ENCODE results near the gene SPAG5. TPM values are rescaled to one million over a fixed set of nuclear protein-coding genes. Genes with fewer than 3 reads are reported as not detected.
"Not testable (repeated sequence)": the region's sequence is repeated elsewhere in the genome, so short reads cannot be mapped to it uniquely, and the experiment has no call there.

SPAG5 gene
- total RNA-seq, 4 donors from 2014 or later: 40.3 to 67.7 (median 49.6) TPM

- H3K4me3 ChIP-seq: no peak overlapping the region
- no peaks in the 10 kb centered on the region for H3K9me3 ChIP-seq
- H3K27ac ChIP-seq: no peak overlapping the region
- no peak for DNase-seq
- TF ChIP-seq CTCF (IDR thresholded peaks at IDR 0.05) (no peak), POLR2A (IDR thresholded peaks at IDR 0.05) (no peak)
- no peaks in the 10 kb centered on the region for H3K4me1 ChIP-seq
- H3K36me3 ChIP-seq: peaks cover 0 to 66% (median 0%) of the 10 kb centered on the region in 3 donors
- H3K27me3 ChIP-seq: no peaks in the 10 kb centered on the region
These were observed 16.6 kb upstream of the SPAG5 start for GRCh38 chr17:28615260-28615940.

GRCh38 chr17:28613931-28614381 lies 15.1 kb upstream of the SPAG5 start, which contains the start of gene RSKR:
TSS of gene RSKR (minus strand) at chr17:28614185. CDS start at chr17:28614161, 24 bp downstream.
- no peaks in the 10 kb centered on the region for H3K27me3 ChIP-seq
- no peak for DNase-seq
- H3K9me3 ChIP-seq: no peaks in the 10 kb centered on the region
- peak within 1 kb of the TSS in 2 of 4 donors; percentile 9 to 36 for H3K27ac ChIP-seq
- no peaks in the 10 kb centered on the region for H3K4me1 ChIP-seq
- peaks cover 0 to 52% (median 0%) of the 10 kb centered on the region in 3 donors for H3K36me3 ChIP-seq
- no peak for TF ChIP-seq POLR2A (IDR thresholded peaks at IDR 0.05)
- no peak for TF ChIP-seq CTCF (IDR thresholded peaks at IDR 0.05)
- no peak within 1 kb of the TSS for H3K4me3 ChIP-seq

- H3K9me3 ChIP-seq: no peaks in the 10 kb centered on the region
- TF ChIP-seq CTCF (IDR thresholded peaks at IDR 0.05) (peak; percentile 9 to 69 (median 62)), POLR2A (IDR thresholded peaks at IDR 0.05) (no peak)
- peak overlapping the region in 2 of 4 donors; percentile 9 to 36 for H3K27ac ChIP-seq
- peaks cover 0 to 44% (median 0%) of the 10 kb centered on the region in 3 donors for H3K36me3 ChIP-seq
- no peaks in the 10 kb centered on the region for H3K27me3 ChIP-seq
- H3K4me1 ChIP-seq: no peaks in the 10 kb centered on the region
- H3K4me3 ChIP-seq: no peak overlapping the region
- peak in 2 of 3 donors; percentile 40 to 70 for DNase-seq
These were observed 14.4 kb upstream of the SPAG5 start for GRCh38 chr17:28612936-28613872.

- no peaks in the 10 kb centered on the region for H3K4me1 ChIP-seq
- TF ChIP-seq CTCF (IDR thresholded peaks at IDR 0.05): no peak
- no peak for TF ChIP-seq POLR2A (IDR thresholded peaks at IDR 0.05)
- no peak for DNase-seq
- no peaks in the 10 kb centered on the region for H3K27me3 ChIP-seq
- H3K27ac ChIP-seq: peak overlapping the region in 1 of 4 donors; percentile 9
- no peaks in the 10 kb centered on the region for H3K9me3 ChIP-seq
- H3K36me3 ChIP-seq: peaks cover 0 to 37% (median 0%) of the 10 kb centered on the region in 3 donors
- H3K4me3 ChIP-seq: no peak overlapping the region
These were observed 13.7 kb upstream of the SPAG5 start for GRCh38 chr17:28612531-28612930.

- peak in 2 of 3 donors; percentile 61 to 72 for DNase-seq
- no peaks in the 10 kb centered on the region for H3K9me3 ChIP-seq
- peak overlapping the region in 2 of 4 donors; percentile 39 to 69 for H3K27ac ChIP-seq
- no peak for TF ChIP-seq POLR2A (IDR thresholded peaks at IDR 0.05)
- TF ChIP-seq CTCF (IDR thresholded peaks at IDR 0.05): no peak
- no peak overlapping the region for H3K4me3 ChIP-seq
- no peaks in the 10 kb centered on the region for H3K4me1 ChIP-seq
- H3K36me3 ChIP-seq: peaks cover 0 to 16% (median 0%) of the 10 kb centered on the region in 3 donors
- H3K27me3 ChIP-seq: no peaks in the 10 kb centered on the region
These were observed 11.6 kb upstream of the SPAG5 start for GRCh38 chr17:28610376-28610775.

GRCh38 chr17:28604031-28604430 lies 5.2 kb upstream of the SPAG5 start:
- Histone ChIP-seq H3K4me1 (peaks cover 0 to 14% (median 0%) of the 10 kb centered on the region in 4 donors), H3K27ac (peak overlapping the region in 1 of 4 donors; percentile 21)
- H3K9me3 ChIP-seq, H3K36me3 ChIP-seq, H3K27me3 ChIP-seq, H3K4me3 ChIP-seq, DNase-seq: not testable (repeated sequence)
